ENCODE measurements around the gene RAVER1. TPM values are rescaled to one million over a fixed set of nuclear protein-coding genes. Genes with fewer than 3 reads are reported as not detected.

Gene RAVER1
- total and polyA plus RNA-seq, 10 of the 15 experiments (the other 5 are each of a cell fraction or from before 2014, with no cell fraction given): 0.03 to 87.0 (median 12.1) TPM

GRCh38 chr19:10271543-10272086 lies 61.7 kb downstream of the RAVER1 start (continued):
- TF ChIP-seq PKNOX1 (IDR thresholded peaks at IDR 0.05) (peak; percentile 87), HSF1 (IDR thresholded peaks at IDR 0.05; ENCODE audit: low read depth, low read length) (no peak), RFX5 (IDR thresholded peaks at IDR 0.05; ENCODE audit: low read depth, low read length) (no peak), IRF4 (IDR thresholded peaks at IDR 0.05; ENCODE audit: low read depth, low read length) (no peak; the same call in 1 of the 2 replicates), SP1 (IDR thresholded peaks at IDR 0.05; ENCODE audit: low read depth, low read length) (peak; percentile 36), SRF (IDR thresholded peaks at IDR 0.05; ENCODE audit: low read depth in 2 of 2, low read length in 2 of 2) (no peak), ETV6 (conservative IDR thresholded peaks at IDR 0.05 in 1 of 2, IDR thresholded peaks at IDR 0.05 in 1 of 2; ENCODE audit: borderline replicate concordance in 1 of 2, low read depth in 1 of 2) (peak in 1 of 2 experiments; percentile 57; a peak in 2 of 4 replicates), POU2F2 (IDR thresholded peaks at IDR 0.05; ENCODE audit: borderline replicate concordance, low read depth, low read length) (0 out of 3 replicates have a peak, but pooled peaks have one; percentile 65), RBBP5 (conservative IDR thresholded peaks at IDR 0.05) (no peak), HDAC2 (IDR thresholded peaks at IDR 0.05) (no peak), CBX5 (IDR thresholded peaks at IDR 0.05; ENCODE audit: low read depth) (no peak), BCL3 (IDR thresholded peaks at IDR 0.05; ENCODE audit: borderline replicate concordance, insufficient read depth, low read depth, low read length, poor library complexity, severe bottlenecking) (peak; percentile 50), ZBTB4 (CRISPR knock-in tag; IDR thresholded peaks at IDR 0.05) (no peak), BHLHE40 (IDR thresholded peaks at IDR 0.05; ENCODE audit: borderline replicate concordance in 1 of 2, low read depth in 2 of 2, low read length in 1 of 2) (peak; percentile 51 to 68; a peak in 3 of 4 replicates), JUNB (IDR thresholded peaks at IDR 0.05) (no peak), PBX3 (IDR thresholded peaks at IDR 0.05; ENCODE audit: insufficient replicate concordance, low read depth, low read length) (peak; percentile 67), NFYA (IDR thresholded peaks at IDR 0.05; ENCODE audit: borderline replicate concordance, low read depth, low read length) (no peak), CREB1 (IDR thresholded peaks at IDR 0.05; ENCODE audit: low read depth) (no peak), GABPA (IDR thresholded peaks at IDR 0.05; ENCODE audit: low read depth) (no peak)

All from GM12878 (cell line).